CD4-positive, alpha-beta T cell treated with Interleukin-17A for 1 hour (primary cell): ENCODE results near the gene ABCA8.
"Not testable (repeated sequence)": the region's sequence is repeated elsewhere in the genome, so short reads cannot be mapped to it uniquely, and the experiment has no call there.

ENCODE experiments used
- DNase-seq: peaks from one replicate; pipeline ENCODE4 v3.0.0-alpha.2; 2020

ABCA8 gene

GRCh38 chr17:68955181-68955841 is at the start of gene ABCA8:
Gene ABCA8 (minus strand): TSS chr17:68955392. CDS start chr17:68942034, 13,358 bp downstream.
- no peak for DNase-seq

GRCh38 chr17:69004759-69005158 is 49.6 kb upstream of the ABCA8 start:
- DNase-seq = not testable (repeated sequence)

GRCh38 chr17:68999743-69000142 is 44.6 kb upstream of the ABCA8 start:
- not testable (repeated sequence) for DNase-seq

GRCh38 chr17:68993112-68993511 is 37.9 kb upstream of the ABCA8 start:
- DNase-seq = no peak

GRCh38 chr17:68987966-68988365 is 32.8 kb upstream of the ABCA8 start:
- no peak for DNase-seq

- DNase-seq = no peak
Measured at GRCh38 chr17:68981288-68981687, 26.1 kb upstream of the ABCA8 start.

GRCh38 chr17:68973098-68973846 is 18.1 kb upstream of the ABCA8 start:
- no peak for DNase-seq

GRCh38 chr17:68972119-68972704 is 17.0 kb upstream of the ABCA8 start:
- no peak for DNase-seq

- no peak for DNase-seq
Measured at GRCh38 chr17:68969101-68969500, 13.9 kb upstream of the ABCA8 start.

- no peak for DNase-seq
Measured at GRCh38 chr17:68963958-68964357, 8.8 kb upstream of the ABCA8 start.

- no peak for DNase-seq
Measured at GRCh38 chr17:68961214-68961882, 6.2 kb upstream of the ABCA8 start.

- DNase-seq = not testable (repeated sequence)
Measured at GRCh38 chr17:68959117-68959516, 3.9 kb upstream of the ABCA8 start.

GRCh38 chr17:68957944-68958343 is 2.8 kb upstream of the ABCA8 start:
- DNase-seq = no peak

GRCh38 chr17:68954146-68954896 is 871 bp downstream of the ABCA8 start:
- DNase-seq = no peak

GRCh38 chr17:68953340-68953997 is 1.7 kb downstream of the ABCA8 start:
- no peak for DNase-seq

GRCh38 chr17:68950725-68951124 is 4.5 kb downstream of the ABCA8 start:
- no peak for DNase-seq

GRCh38 chr17:68947868-68948267 is 7.3 kb downstream of the ABCA8 start:
- not testable (repeated sequence) for DNase-seq

- no peak for DNase-seq
Measured at GRCh38 chr17:68944435-68945035, 10.7 kb downstream of the ABCA8 start.

- not testable (repeated sequence) for DNase-seq
Measured at GRCh38 chr17:68943812-68944182, 11.4 kb downstream of the ABCA8 start.

- no peak for DNase-seq
Measured at GRCh38 chr17:68943123-68943811, 11.9 kb downstream of the ABCA8 start.

- no peak for DNase-seq
Measured at GRCh38 chr17:68942389-68942788, 12.8 kb downstream of the ABCA8 start.
